Thyroid gland (tissue), 4 donors: ENCODE results near the gene QPRT.

Experiments used
- POLR2A ChIP-seq, 2 donors: fragments of 450-650 bp; IDR thresholded peaks; one replicate each; pipeline ENCODE4 v1.6.1; 2017; ENCODE audit warnings: antibody characterized with exemption in 2 of 2, mild to moderate bottlenecking in 2 of 2, moderate library complexity in 1 of 2
- TF ChIP-seq, protein P1 (sequence below), 6 experiments: fragments of 200-600 bp in 3 of 6; fragments of 450-650 bp in 3 of 6; sonication (generic) in 3 of 6; IDR thresholded peaks; one replicate each; pipeline ENCODE4 v1.5.1; 2016 to 2019; ENCODE audit warnings: antibody characterized with exemption in 6 of 6, mild to moderate bottlenecking in 2 of 6, inconsistent platforms in 1 of 6, moderate library complexity in 1 of 6

GRCh38 chr16:29673501-29673900 is 5.5 kb upstream of the QPRT start:
- TF ChIP-seq, protein P1, sequence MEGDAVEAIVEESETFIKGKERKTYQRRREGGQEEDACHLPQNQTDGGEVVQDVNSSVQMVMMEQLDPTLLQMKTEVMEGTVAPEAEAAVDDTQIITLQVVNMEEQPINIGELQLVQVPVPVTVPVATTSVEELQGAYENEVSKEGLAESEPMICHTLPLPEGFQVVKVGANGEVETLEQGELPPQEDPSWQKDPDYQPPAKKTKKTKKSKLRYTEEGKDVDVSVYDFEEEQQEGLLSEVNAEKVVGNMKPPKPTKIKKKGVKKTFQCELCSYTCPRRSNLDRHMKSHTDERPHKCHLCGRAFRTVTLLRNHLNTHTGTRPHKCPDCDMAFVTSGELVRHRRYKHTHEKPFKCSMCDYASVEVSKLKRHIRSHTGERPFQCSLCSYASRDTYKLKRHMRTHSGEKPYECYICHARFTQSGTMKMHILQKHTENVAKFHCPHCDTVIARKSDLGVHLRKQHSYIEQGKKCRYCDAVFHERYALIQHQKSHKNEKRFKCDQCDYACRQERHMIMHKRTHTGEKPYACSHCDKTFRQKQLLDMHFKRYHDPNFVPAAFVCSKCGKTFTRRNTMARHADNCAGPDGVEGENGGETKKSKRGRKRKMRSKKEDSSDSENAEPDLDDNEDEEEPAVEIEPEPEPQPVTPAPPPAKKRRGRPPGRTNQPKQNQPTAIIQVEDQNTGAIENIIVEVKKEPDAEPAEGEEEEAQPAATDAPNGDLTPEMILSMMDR (IDR thresholded peaks at IDR 0.05), result no peak
- TF ChIP-seq POLR2A (IDR thresholded peaks at IDR 0.05), result no peak
